ENCODE measurements around the gene PBX4.

- TF ChIP-seq, protein P1, sequence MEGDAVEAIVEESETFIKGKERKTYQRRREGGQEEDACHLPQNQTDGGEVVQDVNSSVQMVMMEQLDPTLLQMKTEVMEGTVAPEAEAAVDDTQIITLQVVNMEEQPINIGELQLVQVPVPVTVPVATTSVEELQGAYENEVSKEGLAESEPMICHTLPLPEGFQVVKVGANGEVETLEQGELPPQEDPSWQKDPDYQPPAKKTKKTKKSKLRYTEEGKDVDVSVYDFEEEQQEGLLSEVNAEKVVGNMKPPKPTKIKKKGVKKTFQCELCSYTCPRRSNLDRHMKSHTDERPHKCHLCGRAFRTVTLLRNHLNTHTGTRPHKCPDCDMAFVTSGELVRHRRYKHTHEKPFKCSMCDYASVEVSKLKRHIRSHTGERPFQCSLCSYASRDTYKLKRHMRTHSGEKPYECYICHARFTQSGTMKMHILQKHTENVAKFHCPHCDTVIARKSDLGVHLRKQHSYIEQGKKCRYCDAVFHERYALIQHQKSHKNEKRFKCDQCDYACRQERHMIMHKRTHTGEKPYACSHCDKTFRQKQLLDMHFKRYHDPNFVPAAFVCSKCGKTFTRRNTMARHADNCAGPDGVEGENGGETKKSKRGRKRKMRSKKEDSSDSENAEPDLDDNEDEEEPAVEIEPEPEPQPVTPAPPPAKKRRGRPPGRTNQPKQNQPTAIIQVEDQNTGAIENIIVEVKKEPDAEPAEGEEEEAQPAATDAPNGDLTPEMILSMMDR (IDR thresholded peaks at IDR 0.05), result no peak
- no peak for TF ChIP-seq POLR2A (IDR thresholded peaks at IDR 0.05)
These were observed 11.9 kb upstream of the PBX4 start for GRCh38 chr19:19630426-19630825.

Data from lower leg skin (tissue), 3 donors.